Measurements from ENCODE around the gene POLE3.

POLE3 gene

GRCh38 chr9:113360242-113360842 lies 50.1 kb downstream of the POLE3 start:
- no peaks in the 10 kb centered on the region for H3K27me3 ChIP-seq (ENCODE audit: insufficient read depth, low read length, poor library complexity)
- DNase-seq: no peak
- no peak overlapping the region for H3K4me2 ChIP-seq (ENCODE audit: low read length)
- no peak overlapping the region for H4K8ac ChIP-seq (ENCODE audit: low read depth, low read length)
- H3K56ac ChIP-seq (ENCODE audit: low read length): no peak overlapping the region
- H3K4me1 ChIP-seq (ENCODE audit: control insufficient read depth, low read depth, low read length): no peaks in the 10 kb centered on the region
- H2BK120ac ChIP-seq (ENCODE audit: low read depth, low read length): no peak overlapping the region
- no peaks in the 10 kb centered on the region for H3K79me1 ChIP-seq (ENCODE audit: low read length)
- no peaks in the 10 kb centered on the region for H3K36me3 ChIP-seq (ENCODE audit: control insufficient read depth, insufficient read depth, low read length)
- H3K4me3 ChIP-seq (ENCODE audit: low read length): no peak overlapping the region
- H2BK15ac ChIP-seq (replicated peaks; ENCODE audit: low read depth): no peak overlapping the region
- no peak overlapping the region for H3K4ac ChIP-seq (ENCODE audit: low read depth, low read length)
- no peak overlapping the region for H3K27ac ChIP-seq (ENCODE audit: low read depth, low read length)
- H4K5ac ChIP-seq (ENCODE audit: low read length): no peak overlapping the region
- no peak overlapping the region for H3K23ac ChIP-seq (ENCODE audit: low read length)
- H2AK5ac ChIP-seq (ENCODE audit: low read length): no peak overlapping the region
- no peak overlapping the region for H3K18ac ChIP-seq (ENCODE audit: low read length)
- no peak overlapping the region for H3K9ac ChIP-seq (ENCODE audit: low read length)
- no CpG with 5 or more reads among the region's 15 CpGs for WGBS (ENCODE audit: extremely low coverage, insufficient coverage, low lambda C conversion rate)
- no peaks in the 10 kb centered on the region for H3K79me2 ChIP-seq (ENCODE audit: control insufficient read depth, insufficient read depth, low read length)
- no peak overlapping the region for H2BK5ac ChIP-seq (ENCODE audit: low read length)

- Histone ChIP-seq H3K36me3 (ENCODE audit: control insufficient read depth, insufficient read depth, low read length) (no peaks in the 10 kb centered on the region), H4K8ac (ENCODE audit: low read depth, low read length) (no peak overlapping the region), H3K9ac (ENCODE audit: low read length) (no peak overlapping the region), H3K27ac (ENCODE audit: low read depth, low read length) (no peak overlapping the region), H2BK15ac (replicated peaks; ENCODE audit: low read depth) (no peak overlapping the region), H4K5ac (ENCODE audit: low read length) (no peak overlapping the region), H3K18ac (ENCODE audit: low read length) (no peak overlapping the region), H2BK120ac (ENCODE audit: low read depth, low read length) (no peak overlapping the region), H3K4me1 (ENCODE audit: control insufficient read depth, low read depth, low read length) (no peaks in the 10 kb centered on the region), H3K4ac (ENCODE audit: low read depth, low read length) (no peak overlapping the region), H3K4me3 (ENCODE audit: low read length) (no peak overlapping the region), H3K79me1 (ENCODE audit: low read length) (no peaks in the 10 kb centered on the region), H3K23ac (ENCODE audit: low read length) (no peak overlapping the region), H3K4me2 (ENCODE audit: low read length) (no peak overlapping the region), H3K56ac (ENCODE audit: low read length) (no peak overlapping the region), H3K27me3 (ENCODE audit: insufficient read depth, low read length, poor library complexity) (no peaks in the 10 kb centered on the region), H2BK5ac (ENCODE audit: low read length) (no peak overlapping the region), H2AK5ac (ENCODE audit: low read length) (no peak overlapping the region), H3K79me2 (ENCODE audit: control insufficient read depth, insufficient read depth, low read length) (no peaks in the 10 kb centered on the region)
- no peak for DNase-seq
- no CpG with 5 or more reads among the region's 1 CpG for WGBS (ENCODE audit: extremely low coverage, insufficient coverage, low lambda C conversion rate)
Observed at GRCh38 chr9:113359385-113359784, 51.1 kb downstream of the POLE3 start.
